T-helper 1 cell treated with Interleukin-12 subunit alpha and Interleukin-12 subunit beta and Interleukin-4 antibody, amounts not matched to agents 30 μg/mL and 1 μg/mL, for 36 hours (primary cell): Measurements from ENCODE around the gene CPD.
"Not testable (repeated sequence)": the region's sequence is repeated elsewhere in the genome, so short reads cannot be mapped to it uniquely, and the experiment has no call there.

ENCODE experiments used
- H3K27ac Mint-ChIP-seq: one replicate; pipeline ENCODE4 v1.8.0; 2021; ENCODE audit warnings: mild to moderate bottlenecking, mixed read lengths
- H3K27me3 Mint-ChIP-seq: one replicate; pipeline ENCODE4 v1.8.0; 2021; ENCODE audit warnings: low read depth, mixed read lengths
- H3K36me3 Mint-ChIP-seq: one replicate; pipeline ENCODE4 v1.8.0; 2021; ENCODE audit warnings: low read depth, mixed read lengths
- H3K4me1 Mint-ChIP-seq: one replicate; pipeline ENCODE4 v1.8.0; 2021; ENCODE audit warnings: low read depth, mixed read lengths
- H3K4me3 Mint-ChIP-seq: one replicate; pipeline ENCODE4 v1.8.0; 2021; ENCODE audit warnings: mild to moderate bottlenecking, moderate library complexity, mixed read lengths
- H3K9me3 Mint-ChIP-seq: one replicate; pipeline ENCODE4 v1.8.0; 2021; ENCODE audit warnings: mixed read lengths

Gene CPD

GRCh38 chr17:30389756-30390300, 11.1 kb downstream of the CPD start:
- peaks cover 20% of the 10 kb centered on the region for H3K36me3 Mint-ChIP-seq
- H3K27ac Mint-ChIP-seq, result no peak overlapping the region
- no peaks in the 10 kb centered on the region for H3K27me3 Mint-ChIP-seq
- H3K9me3 Mint-ChIP-seq, result no peaks in the 10 kb centered on the region
- H3K4me3 Mint-ChIP-seq, result no peak overlapping the region
- no peaks in the 10 kb centered on the region for H3K4me1 Mint-ChIP-seq

- peaks cover 11% of the 10 kb centered on the region for H3K36me3 Mint-ChIP-seq
- H3K9me3 Mint-ChIP-seq, result no peaks in the 10 kb centered on the region
- H3K4me3 Mint-ChIP-seq, result no peak overlapping the region
- H3K4me1 Mint-ChIP-seq, result peaks cover 5% of the 10 kb centered on the region
- H3K27me3 Mint-ChIP-seq, result no peaks in the 10 kb centered on the region
- no peak overlapping the region for H3K27ac Mint-ChIP-seq
These were observed 12.8 kb downstream of the CPD start for GRCh38 chr17:30391534-30391933.

- H3K9me3 Mint-ChIP-seq, result no peaks in the 10 kb centered on the region
These were observed 14.8 kb downstream of the CPD start for GRCh38 chr17:30393491-30393890.

GRCh38 chr17:30393911-30394867, 15.5 kb downstream of the CPD start:
- Mint-ChIP-seq H3K4me3 (no peak overlapping the region), H3K4me1 (peaks cover 5% of the 10 kb centered on the region), H3K36me3 (peaks cover 5% of the 10 kb centered on the region), H3K9me3 (no peaks in the 10 kb centered on the region), H3K27me3 (no peaks in the 10 kb centered on the region), H3K27ac (no peak overlapping the region)

More at GRCh38 chr17:30393491-30393890, 14.8 kb downstream of the CPD start:
- Mint-ChIP-seq H3K27me3 (no peaks in the 10 kb centered on the region), H3K36me3 (peaks cover 5% of the 10 kb centered on the region), H3K4me1 (peaks cover 5% of the 10 kb centered on the region), H3K27ac (no peak overlapping the region), H3K4me3 (no peak overlapping the region)

GRCh38 chr17:30395398-30396022, 16.8 kb downstream of the CPD start:
- Mint-ChIP-seq H3K36me3 (peaks cover 4% of the 10 kb centered on the region), H3K27ac (no peak overlapping the region), H3K9me3 (no peaks in the 10 kb centered on the region), H3K27me3 (no peaks in the 10 kb centered on the region), H3K4me1 (peaks cover 5% of the 10 kb centered on the region), H3K4me3 (no peak overlapping the region)

GRCh38 chr17:30396129-30396528, 17.4 kb downstream of the CPD start:
- Mint-ChIP-seq H3K4me3 (no peak overlapping the region), H3K36me3 (peaks cover 4% of the 10 kb centered on the region), H3K27me3 (no peaks in the 10 kb centered on the region), H3K27ac (no peak overlapping the region), H3K9me3 (no peaks in the 10 kb centered on the region), H3K4me1 (peaks cover 5% of the 10 kb centered on the region)

GRCh38 chr17:30396612-30397011, 17.9 kb downstream of the CPD start:
- no peak overlapping the region for H3K4me3 Mint-ChIP-seq
- no peaks in the 10 kb centered on the region for H3K9me3 Mint-ChIP-seq
- no peak overlapping the region for H3K27ac Mint-ChIP-seq
- H3K36me3 Mint-ChIP-seq, result peaks cover 4% of the 10 kb centered on the region
- peaks cover 5% of the 10 kb centered on the region for H3K4me1 Mint-ChIP-seq
- no peaks in the 10 kb centered on the region for H3K27me3 Mint-ChIP-seq

- peaks cover 4% of the 10 kb centered on the region for H3K9me3 Mint-ChIP-seq
- no peaks in the 10 kb centered on the region for H3K27me3 Mint-ChIP-seq
- peaks cover 8% of the 10 kb centered on the region for H3K36me3 Mint-ChIP-seq
- H3K27ac Mint-ChIP-seq, result no peak overlapping the region
- no peak overlapping the region for H3K4me3 Mint-ChIP-seq
- peaks cover 5% of the 10 kb centered on the region for H3K4me1 Mint-ChIP-seq
These were observed 19.8 kb downstream of the CPD start for GRCh38 chr17:30398328-30399041.

GRCh38 chr17:30401097-30401496, 22.4 kb downstream of the CPD start:
- no peak overlapping the region for H3K27ac Mint-ChIP-seq
- peaks cover 8% of the 10 kb centered on the region for H3K9me3 Mint-ChIP-seq
- peaks cover 12% of the 10 kb centered on the region for H3K36me3 Mint-ChIP-seq
- H3K4me3 Mint-ChIP-seq, result no peak overlapping the region
- no peaks in the 10 kb centered on the region for H3K27me3 Mint-ChIP-seq
- H3K4me1 Mint-ChIP-seq, result peaks cover 5% of the 10 kb centered on the region

- no peak overlapping the region for H3K4me3 Mint-ChIP-seq
- no peak overlapping the region for H3K27ac Mint-ChIP-seq
- H3K4me1 Mint-ChIP-seq, result peaks cover 3% of the 10 kb centered on the region
These were observed 26.4 kb downstream of the CPD start for GRCh38 chr17:30405161-30405560.

GRCh38 chr17:30410627-30411026, 31.9 kb downstream of the CPD start:
- not testable (repeated sequence) for H3K27me3 Mint-ChIP-seq, H3K4me1 Mint-ChIP-seq, H3K27ac Mint-ChIP-seq, H3K9me3 Mint-ChIP-seq, H3K4me3 Mint-ChIP-seq
- peaks cover 23% of the 10 kb centered on the region for H3K36me3 Mint-ChIP-seq

More at GRCh38 chr17:30405161-30405560, 26.4 kb downstream of the CPD start:
- Mint-ChIP-seq H3K36me3 (peaks cover 26% of the 10 kb centered on the region), H3K9me3 (peaks cover 8% of the 10 kb centered on the region), H3K27me3 (no peaks in the 10 kb centered on the region)

GRCh38 chr17:30412008-30412496, 33.3 kb downstream of the CPD start:
- not testable (repeated sequence) for H3K4me1 Mint-ChIP-seq, H3K27me3 Mint-ChIP-seq, H3K4me3 Mint-ChIP-seq, H3K9me3 Mint-ChIP-seq, H3K27ac Mint-ChIP-seq
- peaks cover 20% of the 10 kb centered on the region for H3K36me3 Mint-ChIP-seq

GRCh38 chr17:30413109-30413508, 34.4 kb downstream of the CPD start:
- Mint-ChIP-seq H3K9me3 (no peaks in the 10 kb centered on the region), H3K27ac (no peak overlapping the region), H3K27me3 (no peaks in the 10 kb centered on the region), H3K4me1 (peaks cover 8% of the 10 kb centered on the region), H3K36me3 (peaks cover 15% of the 10 kb centered on the region), H3K4me3 (no peak overlapping the region)

GRCh38 chr17:30414486-30414885, 35.8 kb downstream of the CPD start:
- Mint-ChIP-seq H3K9me3 (no peaks in the 10 kb centered on the region), H3K27me3 (no peaks in the 10 kb centered on the region), H3K36me3 (peaks cover 12% of the 10 kb centered on the region), H3K4me3 (no peak overlapping the region), H3K27ac (no peak overlapping the region), H3K4me1 (peaks cover 8% of the 10 kb centered on the region)
